NCI-H526 treated with DMSO at 0.1 percent for 48 hours (cell line): ENCODE results near the gene HSPA1L.
"Not testable (repeated sequence)": the region's sequence is repeated elsewhere in the genome, so short reads cannot be mapped to it uniquely, and the experiment has no call there.

Experiments used
- DNase-seq: peaks from one replicate; lab custom pipeline; 2025; lab: John Stamatoyannopoulos, UW

Gene HSPA1L

GRCh38 chr6:31815025-31815838 lies at the start of gene HSPA1L, which contains the start of gene HSPA1A:
HSPA1L (minus strand) TSS chr6:31815283; CDS start chr6:31811972, 3,311 bp downstream.
HSPA1A (plus strand) TSS chr6:31815543; CDS start chr6:31815757, 214 bp downstream.
- DNase-seq, result peak; percentile 98

DNA sequence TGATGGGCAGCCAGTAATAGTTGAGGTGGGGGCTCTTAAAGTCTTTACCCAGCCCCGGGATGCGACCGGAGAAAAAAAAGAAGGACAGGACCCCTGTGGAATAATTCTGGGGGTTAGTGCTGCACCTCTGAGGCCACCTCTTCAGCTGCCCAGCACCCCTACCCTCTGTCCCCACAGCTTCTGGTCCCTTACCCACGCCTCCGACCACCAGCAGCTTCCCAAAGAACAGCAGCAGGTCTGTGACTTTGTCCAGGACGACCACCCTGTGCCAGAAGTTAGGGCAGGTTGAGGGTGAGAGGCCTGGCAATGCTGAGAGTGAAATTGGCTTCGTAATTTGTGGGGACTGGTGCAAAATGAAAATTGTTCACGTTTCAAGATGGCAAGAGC lies 49.7 kb upstream of the HSPA1L start:
- no peak for DNase-seq

DNA sequence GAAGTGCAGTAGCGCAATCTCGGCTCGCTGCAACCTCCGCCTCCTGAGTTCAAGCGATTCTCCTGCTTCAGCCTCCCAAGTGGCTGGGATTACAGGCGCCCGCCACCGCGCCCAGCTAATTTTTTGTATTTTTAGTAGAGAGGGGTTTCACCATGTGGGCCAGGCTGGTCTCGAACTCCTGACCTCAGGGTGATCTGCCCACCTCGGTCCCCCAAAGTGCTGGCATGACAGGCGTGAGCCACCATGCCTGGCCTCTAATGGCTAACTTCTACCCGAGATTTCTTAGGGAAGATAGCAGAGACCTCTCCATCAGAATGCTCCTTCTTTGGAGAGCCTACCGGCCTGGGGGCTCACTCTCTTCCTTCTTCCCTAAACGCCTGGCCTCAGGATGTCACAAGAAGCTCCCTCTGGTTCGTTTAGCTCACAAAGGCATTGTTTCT lies 49.1 kb upstream of the HSPA1L start:
- DNase-seq, result not testable (repeated sequence)

GRCh38 chr6:31862344-31863235 lies 47.5 kb upstream of the HSPA1L start, which contains the start of gene NEU1:
NEU1 (minus strand) TSS chr6:31862821; CDS start chr6:31862776, 45 bp downstream.
- peak; percentile 99 for DNase-seq

- DNase-seq, result no peak
These were observed 46.8 kb upstream of the HSPA1L start for GRCh38 chr6:31861919-31862343.

- DNase-seq, result no peak
These were observed 46.1 kb upstream of the HSPA1L start for GRCh38 chr6:31861150-31861549.

GRCh38 chr6:31860349-31860748 lies 45.3 kb upstream of the HSPA1L start:
- no peak for DNase-seq

DNA sequence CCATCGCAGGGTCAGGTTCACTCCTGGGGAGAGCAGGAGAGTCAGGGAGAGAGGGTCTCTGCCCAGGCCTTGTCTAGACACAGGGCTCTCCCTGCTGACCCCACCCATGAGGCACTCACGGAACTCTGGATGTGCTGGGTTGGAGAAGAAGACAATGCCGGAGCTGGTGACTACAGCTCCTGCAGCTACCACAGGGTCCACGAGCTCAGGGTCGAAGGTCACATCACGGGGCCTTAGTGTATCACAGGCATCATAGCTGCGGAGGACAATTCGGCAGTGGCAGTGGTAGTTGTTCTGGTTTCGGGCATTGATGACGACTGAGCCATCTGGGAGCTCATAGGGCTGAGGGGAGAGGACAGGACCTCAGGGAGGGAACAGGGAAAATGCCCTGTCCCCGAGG lies 44.8 kb upstream of the HSPA1L start:
- DNase-seq, result no peak

- DNase-seq, result no peak
These were observed 43.6 kb upstream of the HSPA1L start for GRCh38 chr6:31858707-31859106.

DNA sequence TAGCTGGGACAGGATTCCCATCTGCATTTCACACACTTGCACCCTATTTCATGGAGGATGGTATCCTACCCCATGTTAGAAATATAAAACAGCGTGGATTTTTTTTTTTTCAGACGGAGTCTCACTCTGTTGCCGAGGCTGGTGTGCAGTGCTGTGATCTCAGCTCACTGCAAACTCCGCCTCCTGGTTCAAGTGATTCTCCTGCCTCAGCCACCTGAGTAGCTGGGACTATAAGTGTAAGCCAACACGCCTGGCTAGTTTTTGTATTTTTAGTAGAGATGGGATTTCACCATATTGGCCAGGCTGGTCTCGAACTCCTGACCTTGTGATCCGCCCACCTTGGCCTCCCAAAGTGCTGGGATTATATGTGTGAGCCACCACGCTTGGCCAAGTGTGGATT lies 42.7 kb upstream of the HSPA1L start:
- DNase-seq, result not testable (repeated sequence)

- DNase-seq, result not testable (repeated sequence)
These were observed 37.1 kb upstream of the HSPA1L start for GRCh38 chr6:31851980-31852718.

DNA sequence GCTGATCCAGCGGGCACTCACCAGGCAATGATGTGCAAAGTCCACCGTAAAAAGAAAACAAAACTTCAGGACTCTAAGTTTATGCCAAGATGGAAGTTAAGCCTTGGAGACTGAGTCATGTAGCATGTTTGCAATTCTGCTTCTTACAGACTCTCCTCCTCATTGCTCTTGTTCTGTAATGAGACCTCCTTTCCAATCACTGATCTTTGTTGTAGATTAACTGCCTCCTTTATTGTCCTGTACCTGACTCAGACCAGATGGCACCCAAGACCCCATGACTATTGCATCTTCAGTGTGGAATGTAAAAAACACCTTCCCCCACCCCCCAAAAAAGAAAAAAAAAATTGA lies 36.4 kb upstream of the HSPA1L start:
- no peak for DNase-seq

DNA sequence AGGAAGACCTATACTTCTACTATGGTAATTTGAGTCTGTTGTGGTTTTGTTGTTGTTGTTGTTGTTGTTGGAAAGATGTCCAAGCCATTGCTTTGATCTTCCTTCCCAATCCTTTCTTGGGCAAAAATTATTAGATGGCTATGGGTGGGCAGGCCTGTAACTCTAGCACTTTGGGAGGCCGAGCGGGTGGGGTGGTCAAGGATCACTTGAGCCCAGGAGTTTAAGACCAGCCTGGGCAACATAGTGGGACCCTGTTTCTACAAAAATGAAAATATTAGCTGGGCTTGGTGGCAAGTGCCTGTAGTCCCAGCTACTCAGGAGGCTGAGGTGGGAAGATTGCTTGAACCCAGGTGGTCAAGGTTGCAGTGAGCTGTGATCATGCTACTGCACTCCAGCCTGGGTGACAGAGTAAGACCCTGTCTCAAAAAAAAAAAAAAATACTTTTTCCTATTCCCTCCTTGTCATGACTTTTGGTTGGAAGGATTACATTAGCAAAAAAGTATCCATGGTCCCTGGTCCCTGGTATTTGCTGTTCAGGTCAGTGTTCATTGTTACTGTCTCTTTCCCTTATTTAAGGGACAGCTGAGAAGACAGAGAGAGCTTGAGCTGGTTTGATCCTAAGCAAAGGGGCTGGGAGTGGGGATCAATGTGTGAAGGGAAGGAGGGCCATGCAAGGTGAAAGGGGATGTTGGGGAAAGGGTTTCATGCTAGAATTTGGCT lies 35.8 kb upstream of the HSPA1L start:
- DNase-seq, result no peak

- DNase-seq, result no peak
These were observed 32.3 kb upstream of the HSPA1L start for GRCh38 chr6:31847276-31847978.

DNA sequence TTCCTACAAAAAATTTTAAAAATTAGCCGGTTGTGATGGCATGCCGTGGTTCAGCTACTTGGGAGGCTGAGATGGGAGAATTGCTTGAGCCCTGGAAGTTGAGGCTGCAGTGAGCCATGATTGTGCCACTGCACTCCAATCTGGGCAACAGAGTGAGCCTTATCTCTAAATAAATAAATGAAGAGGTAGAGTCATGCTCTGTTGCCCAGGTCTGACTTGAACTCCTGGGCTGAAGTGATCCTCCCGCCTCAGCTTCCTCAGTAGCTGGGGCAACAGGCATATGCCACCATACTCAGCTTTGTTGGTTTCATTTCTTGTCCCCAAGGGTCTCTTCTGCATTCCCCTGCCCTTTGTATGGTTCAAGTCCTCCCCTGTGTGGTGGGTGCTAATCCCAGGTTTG lies 29.4 kb upstream of the HSPA1L start:
- DNase-seq, result no peak

DNA sequence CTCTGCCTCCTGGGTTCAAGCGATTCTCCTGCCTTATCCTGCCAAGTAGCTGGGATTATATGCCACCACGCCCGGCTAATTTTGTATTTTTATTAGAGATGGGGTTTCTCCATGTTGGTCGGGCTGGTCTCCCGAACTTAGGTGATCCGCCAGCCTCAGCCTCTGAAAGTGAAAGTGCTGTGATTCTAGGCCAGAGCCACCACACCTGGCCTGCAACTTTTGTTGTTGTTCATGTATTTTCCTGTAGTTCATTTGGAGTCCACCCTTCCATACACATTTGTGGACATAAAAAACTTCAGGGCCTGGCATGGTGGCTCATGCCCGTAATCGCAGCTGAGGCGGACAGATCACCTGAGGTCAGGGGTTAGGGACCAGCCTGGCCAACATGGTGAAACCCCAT lies 27.0 kb upstream of the HSPA1L start:
- DNase-seq, result no peak

GRCh38 chr6:31839779-31840126 lies 24.7 kb upstream of the HSPA1L start:
- DNase-seq, result not testable (repeated sequence)

DNA sequence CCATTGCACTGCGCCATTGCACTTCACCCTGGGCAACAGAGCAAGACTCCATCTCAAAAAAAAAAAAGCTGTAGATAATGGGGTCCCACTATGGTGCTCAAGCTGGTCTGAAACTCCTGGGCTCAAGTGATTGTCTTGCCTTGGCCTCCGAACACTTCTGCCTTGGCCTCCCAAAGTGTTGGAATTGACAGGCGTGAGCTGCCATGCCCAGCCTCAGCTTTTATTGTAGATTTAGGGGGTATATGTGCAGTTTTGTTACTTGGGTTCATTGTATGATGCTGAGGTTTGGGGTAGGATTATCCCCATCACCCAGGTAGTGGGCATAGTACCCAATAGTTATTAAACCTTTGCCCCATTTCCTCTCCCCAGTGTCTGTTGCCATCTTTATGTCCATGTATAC lies 23.9 kb upstream of the HSPA1L start:
- no peak for DNase-seq

- DNase-seq, result not testable (repeated sequence)
These were observed 23.1 kb upstream of the HSPA1L start for GRCh38 chr6:31838114-31838553.

DNA sequence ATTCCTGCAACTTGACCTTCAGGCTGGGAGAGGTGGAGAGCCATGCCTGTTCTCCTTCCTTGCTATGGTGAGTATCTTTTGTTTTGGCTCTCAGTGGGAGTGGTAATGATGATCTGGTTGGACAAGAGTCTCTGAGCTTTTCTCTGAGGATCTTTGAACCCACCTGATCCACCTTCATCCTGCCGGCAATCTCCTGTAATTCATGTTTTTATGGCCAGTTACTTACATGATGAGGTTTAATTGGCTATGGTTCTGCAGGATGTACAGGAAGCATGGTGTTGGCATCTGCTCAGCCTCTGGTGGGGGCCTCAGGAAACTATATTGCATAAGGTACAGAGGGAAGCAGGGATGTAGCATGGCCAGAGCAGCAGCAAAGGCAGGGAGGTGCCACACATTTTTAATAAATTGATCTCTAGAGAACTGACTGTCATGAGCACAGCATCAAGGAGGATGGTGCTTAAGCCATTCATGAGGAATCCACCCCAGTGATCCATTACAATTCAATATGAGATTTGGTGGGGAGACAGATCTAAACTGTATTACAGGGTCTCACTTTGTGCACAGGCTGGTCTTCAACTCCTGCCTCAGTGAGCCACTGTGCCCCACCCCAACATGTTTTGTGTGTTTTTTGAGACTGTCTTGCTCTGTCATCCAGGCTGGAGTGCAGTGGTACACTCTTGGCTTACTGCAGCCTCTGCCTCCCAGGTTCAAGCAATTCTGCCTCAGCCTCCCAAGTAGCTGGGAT lies 22.5 kb upstream of the HSPA1L start:
- no peak for DNase-seq
